GM21526 (cell line): ENCODE measurements around the gene NHSL1.

ENCODE experiments used
- ATAC-seq: cut with Tn5 transposase; IDR thresholded peaks from one replicate; pipeline ENCODE4 v1.9.1; 2021; ENCODE audit warnings: moderate library complexity; ENCODE audit not compliant: unreplicated experiment, low FRiP score

The NHSL1 gene

DNA sequence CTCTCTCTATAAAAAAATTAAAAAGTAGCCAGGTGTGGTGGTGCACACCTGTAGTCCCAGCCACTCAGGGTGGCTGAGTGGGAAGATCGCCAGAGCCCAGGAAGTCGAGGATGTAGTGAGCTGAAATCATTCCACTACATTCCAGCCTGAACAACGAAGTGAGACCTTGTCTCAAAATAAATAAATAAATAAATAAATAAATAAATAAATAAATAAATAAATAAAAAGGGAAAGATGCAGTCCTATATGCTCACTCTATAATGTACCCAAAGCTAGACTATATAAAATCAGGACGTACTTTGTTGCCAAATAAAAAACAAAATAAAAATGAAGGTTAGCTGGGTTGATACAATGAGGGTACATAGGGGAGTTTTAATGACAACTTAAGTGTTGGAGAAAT lies 26.1 kb upstream of the NHSL1 start:
- ATAC-seq, result no peak

DNA sequence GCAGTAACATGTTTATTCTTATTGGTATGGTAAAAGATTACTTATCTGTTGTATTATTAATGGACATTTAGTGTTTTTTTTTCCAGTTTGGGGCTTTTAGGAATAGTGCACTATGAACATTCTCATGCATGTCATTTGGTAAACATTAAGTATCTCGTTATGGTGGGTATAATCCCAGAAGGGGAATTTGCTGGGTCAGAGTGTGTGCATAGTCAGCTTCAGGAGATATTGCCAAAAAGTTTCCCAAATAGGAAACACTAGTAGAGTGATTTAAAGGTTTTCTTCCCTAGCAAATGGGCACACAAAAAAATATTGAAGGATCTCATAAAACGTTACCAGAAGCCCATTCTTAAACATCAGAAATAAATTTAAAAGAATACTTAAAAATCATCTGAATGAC lies 25.2 kb upstream of the NHSL1 start:
- ATAC-seq, result no peak

- no peak for ATAC-seq
These were observed 24.3 kb upstream of the NHSL1 start for GRCh38 chr6:138523347-138524210.

DNA sequence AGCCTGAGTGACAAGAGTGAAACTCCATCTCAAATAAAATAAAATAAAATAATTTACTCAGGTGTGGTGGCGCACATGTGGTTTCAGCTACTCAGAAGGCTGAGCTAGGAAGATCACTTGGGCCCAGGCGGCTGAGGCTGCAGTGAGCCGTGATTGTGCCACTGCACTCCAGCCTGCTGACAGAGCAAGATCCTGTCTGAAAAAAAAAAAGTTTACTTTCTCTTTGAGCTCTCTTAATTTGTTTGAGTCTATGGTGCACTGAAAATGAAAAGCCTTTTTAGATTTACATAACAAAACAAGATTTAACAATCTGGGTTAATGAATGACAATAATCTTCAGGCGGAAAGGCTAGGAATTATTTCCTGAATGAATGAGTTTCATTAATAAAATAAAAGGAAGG lies 23.3 kb upstream of the NHSL1 start:
- ATAC-seq, result no peak

DNA sequence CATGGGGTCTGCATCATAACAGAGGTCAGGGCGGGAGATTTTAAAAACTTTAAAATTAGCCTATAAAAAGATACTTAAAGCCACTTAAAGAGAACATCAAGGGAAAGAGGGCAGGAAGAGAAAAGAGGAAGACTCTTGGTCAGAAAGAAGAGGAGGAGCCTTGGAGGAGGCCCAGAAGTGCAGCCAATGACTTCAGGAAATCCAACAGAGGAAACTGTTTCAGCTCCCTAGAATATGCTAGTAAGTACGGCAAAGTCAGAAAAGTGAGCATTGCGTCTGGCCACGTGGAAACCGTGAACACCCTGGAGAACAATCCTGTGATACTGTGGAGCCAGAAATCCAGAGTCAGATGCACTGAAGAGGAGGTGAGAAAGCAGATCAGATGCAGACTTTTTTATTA lies 22.5 kb upstream of the NHSL1 start:
- no peak for ATAC-seq

DNA sequence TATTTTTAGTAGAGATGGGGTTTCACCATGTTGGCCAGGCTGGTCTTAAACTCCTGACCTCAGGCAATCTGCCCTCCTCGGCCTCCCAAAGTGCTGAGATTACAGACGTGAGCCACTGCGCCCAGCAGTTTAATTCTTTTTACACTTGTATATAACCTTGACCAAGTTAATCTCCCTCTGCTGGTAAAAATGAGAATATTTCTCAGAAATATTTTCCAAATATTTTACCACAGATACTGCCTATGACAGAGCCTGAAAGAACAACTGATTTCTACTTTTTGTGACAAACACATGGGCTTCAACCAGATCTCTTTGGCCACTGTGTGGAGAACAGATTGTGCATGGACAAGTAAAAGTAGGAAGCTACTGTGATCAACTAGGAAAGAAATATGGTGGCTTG lies 21.2 kb upstream of the NHSL1 start:
- ATAC-seq, result no peak

DNA sequence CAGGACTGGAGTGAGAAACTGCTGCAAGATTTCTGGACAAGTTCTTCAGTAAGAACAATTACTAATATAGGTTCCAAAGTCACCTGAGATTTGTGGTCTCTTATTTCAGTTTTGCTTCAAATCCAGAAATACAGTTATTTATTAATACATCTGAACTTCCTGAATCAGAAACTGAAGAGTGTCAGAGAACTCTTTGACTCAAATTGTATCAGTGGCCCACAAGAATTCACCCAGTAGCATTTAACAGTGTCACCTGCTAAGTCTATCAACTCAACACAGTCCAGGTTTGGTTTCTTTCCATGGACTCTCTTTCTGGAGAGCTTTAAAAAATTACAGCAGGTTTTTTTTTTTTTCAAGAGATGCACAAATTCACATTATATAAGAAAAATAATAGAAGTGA lies 18.8 kb upstream of the NHSL1 start:
- no peak for ATAC-seq

- peak; percentile 92 for ATAC-seq
These were observed 18.3 kb upstream of the NHSL1 start for GRCh38 chr6:138517635-138518034.

- no peak for ATAC-seq
These were observed 16.5 kb upstream of the NHSL1 start for GRCh38 chr6:138515657-138516248.

GRCh38 chr6:138514860-138515540 lies 15.7 kb upstream of the NHSL1 start:
- ATAC-seq, result no peak

DNA sequence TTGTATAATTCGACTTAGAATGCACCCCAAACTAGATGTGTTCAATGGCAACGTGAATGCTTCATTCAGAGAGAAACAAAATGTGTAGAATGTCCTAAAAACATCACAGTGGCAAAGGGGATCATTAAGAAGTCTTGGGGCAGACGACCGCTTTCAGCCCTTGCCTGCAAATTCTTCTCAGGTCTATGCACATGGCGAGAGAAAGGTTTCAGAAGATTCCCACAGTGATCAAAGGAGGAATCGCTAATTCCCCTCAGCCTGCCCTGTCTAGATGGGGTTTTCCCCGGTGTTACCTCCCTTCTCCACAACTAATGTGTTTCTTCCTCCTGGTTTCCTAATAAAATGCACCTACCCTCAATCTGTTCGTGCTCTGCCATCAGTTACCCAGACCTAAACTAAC lies 13.3 kb upstream of the NHSL1 start:
- no peak for ATAC-seq

DNA sequence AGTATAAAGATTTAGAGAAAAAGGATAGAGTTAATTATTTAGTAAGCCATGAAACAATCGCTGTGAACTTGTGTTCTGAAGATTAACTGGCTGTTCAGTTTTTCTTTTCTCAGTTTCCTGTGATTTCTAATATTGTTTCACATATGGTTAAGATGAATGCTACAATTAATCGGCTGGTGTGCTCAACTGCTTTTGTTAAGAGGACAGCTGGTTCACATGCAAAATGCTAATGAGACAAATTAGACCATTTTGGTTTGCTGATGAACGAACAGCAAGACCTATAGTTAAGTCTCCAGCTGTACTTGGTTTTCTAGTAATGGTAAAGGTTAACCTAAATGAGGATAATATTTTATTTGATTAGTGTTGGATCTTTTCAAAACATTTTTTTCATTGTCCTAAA lies 10.8 kb upstream of the NHSL1 start:
- ATAC-seq, result no peak

DNA sequence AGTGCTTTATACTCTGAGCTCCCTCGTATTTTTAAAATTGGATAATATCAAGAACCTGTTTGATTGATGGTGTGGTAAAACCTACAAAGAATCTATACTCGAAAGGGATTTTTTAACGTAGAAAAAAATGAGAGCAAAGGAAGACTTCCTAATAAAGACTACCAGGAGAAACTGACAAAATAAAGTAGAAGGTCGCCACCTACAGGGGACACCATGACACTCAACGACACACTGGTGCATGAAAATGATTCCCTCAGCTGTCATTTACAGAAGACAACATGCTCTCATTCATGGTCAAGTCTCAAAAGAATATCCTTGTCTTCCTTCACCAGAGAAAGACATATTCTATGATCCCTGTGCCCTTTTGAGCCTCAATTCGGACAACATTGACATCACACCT lies 10.1 kb upstream of the NHSL1 start:
- ATAC-seq, result no peak

DNA sequence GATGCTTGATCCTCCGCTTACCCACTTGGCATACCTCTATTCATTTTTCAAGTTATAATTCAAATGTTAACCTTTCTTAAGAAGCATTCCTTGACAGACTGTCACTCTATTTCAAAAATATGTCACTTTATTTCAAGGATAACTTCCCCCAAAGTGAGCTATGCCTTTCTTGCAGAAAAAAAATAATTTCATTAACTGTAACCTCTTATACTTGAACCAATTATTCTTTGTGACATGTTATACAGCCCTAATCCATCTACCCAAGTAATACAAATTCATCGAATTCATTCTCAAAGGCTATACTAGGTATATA lies 9.3 kb upstream of the NHSL1 start:
- no peak for ATAC-seq

DNA sequence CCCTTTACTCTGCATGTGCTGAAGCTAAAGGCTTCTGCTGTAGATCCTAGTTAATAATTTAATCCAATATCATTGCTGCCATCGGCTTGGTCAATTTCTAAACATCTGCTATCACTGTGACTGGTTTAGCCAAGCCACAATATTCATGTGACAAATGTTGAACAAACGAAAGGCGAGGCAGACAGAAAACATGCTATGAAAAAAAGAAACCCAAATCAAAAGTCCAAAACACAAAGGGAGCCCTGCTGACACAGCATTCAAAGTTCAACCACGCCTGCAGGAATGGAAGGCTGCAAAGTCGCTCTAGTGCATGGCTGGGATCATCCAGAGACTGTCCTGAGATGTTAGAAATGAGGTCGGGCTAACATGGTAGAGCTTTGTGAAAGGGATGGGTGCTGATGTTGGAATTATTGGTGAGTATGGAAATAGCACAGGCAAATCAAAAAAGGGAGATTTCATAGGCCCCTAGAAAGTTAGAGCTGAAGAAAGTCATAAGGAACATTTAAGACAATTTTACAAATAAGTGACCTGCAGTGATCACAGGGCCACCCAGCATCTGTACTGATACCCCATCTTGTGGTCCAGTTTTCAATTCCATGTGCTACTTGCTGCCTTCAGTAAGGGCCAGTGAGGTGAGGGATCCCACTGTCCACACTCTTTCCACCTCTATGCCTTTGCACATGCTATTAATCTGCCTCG lies 8.8 kb upstream of the NHSL1 start:
- no peak for ATAC-seq

GRCh38 chr6:138504764-138505689 lies 5.7 kb upstream of the NHSL1 start:
- ATAC-seq, result no peak

DNA sequence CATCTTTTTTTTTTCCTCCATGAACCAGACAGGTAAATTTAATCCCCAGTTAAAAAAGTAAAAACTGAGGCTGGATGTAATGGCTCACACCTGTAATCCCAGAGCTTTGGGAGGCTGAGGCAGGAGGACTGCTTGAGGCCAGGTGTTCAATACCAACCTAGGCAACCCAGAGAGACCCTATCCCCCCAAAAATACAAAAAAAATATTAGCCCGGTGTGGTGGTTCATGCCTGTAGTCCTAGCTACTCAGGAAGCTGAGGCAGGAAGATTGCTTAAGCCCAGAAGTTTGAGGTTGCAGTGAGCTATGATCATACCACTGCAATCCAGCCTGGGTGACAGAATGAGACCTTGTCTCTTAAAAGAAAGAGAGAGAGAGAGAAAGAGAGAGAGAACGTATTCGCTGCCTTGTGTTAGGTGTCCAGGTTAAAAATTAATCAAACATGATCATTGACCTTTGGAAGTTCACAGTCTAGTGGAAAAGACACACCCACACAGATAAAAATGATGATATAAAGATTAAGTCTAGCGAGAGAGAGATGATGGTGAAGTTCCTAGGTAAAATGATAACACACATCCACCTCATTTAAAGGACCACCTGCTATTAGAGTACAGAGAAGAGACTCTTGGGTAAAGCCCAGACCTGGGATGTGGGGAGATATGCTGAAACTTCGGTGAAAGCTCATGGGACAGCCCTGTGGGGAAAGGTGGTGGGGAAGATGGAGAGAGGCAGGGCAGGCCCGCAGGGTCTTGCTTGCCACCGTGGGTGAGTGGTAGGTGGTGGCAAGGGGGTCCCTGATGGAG lies 4.8 kb upstream of the NHSL1 start:
- ATAC-seq, result no peak

GRCh38 chr6:138502546-138502945 lies 3.3 kb upstream of the NHSL1 start:
- ATAC-seq, result no peak

DNA sequence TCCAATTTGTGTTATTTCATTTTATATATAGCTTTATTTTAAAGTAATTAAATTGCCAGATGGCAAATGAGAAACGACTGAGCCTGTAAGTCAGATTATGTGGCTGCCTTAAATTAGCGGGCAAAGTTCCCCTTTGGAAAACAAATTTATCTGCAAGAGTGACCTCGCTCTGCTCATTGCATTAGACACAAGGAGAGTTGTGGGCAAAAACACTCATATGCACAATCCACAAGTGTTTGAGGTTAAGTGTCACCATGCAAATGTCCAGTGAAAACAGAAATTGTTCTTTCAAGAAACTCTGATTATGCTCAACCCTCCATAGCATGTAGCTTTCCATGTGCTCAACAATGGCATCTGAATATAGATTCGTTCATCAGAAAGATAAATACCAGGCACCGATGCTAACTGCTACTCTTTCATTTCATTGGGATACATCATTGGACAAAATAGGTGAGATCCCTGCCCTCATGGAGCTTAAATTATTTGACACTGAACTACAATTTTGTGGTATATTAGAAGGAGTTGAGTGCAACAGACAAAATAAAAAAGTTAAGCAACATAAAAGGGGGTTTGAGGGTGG lies 1.7 kb upstream of the NHSL1 start:
- ATAC-seq, result no peak
